HFFc6 (cell line): Measurements from ENCODE around the gene MAPKAPK3. TPM values are rescaled to one million over a fixed set of nuclear protein-coding genes. Genes with fewer than 3 reads are reported as not detected.

Source experiments
- DNase-seq: peaks from one replicate; pipeline ENCODE4 v3.0.0-alpha.2; 2018
- H3K27ac Mint-ChIP-seq: 2 replicates; pipeline ENCODE4 v1.8.0; 2020; ENCODE audit warnings: mild to moderate bottlenecking, mixed read lengths
- H3K27me3 Mint-ChIP-seq: 2 replicates; pipeline ENCODE4 v1.8.0; 2021; ENCODE audit warnings: mild to moderate bottlenecking, moderate library complexity, mixed read lengths; ENCODE audit not compliant: insufficient read depth
- H3K36me3 Mint-ChIP-seq: 2 replicates; pipeline ENCODE4 v1.8.0; 2021; ENCODE audit warnings: low read depth, mixed read lengths
- H3K4me1 Mint-ChIP-seq: 2 replicates; pipeline ENCODE4 v1.8.0; 2020; ENCODE audit warnings: low read depth, mixed read lengths
- H3K4me3 Mint-ChIP-seq: 2 replicates; pipeline ENCODE4 v1.8.0; 2020; ENCODE audit warnings: mild to moderate bottlenecking, moderate library complexity, mixed read lengths
- H3K9me3 Mint-ChIP-seq: 2 replicates; pipeline ENCODE4 v1.8.0; 2020; ENCODE audit warnings: mild to moderate bottlenecking, mixed read lengths
- total RNA-seq, 6 experiments: library from RNA; stranded (reverse); fragmentation: NEBNext Ultra II Directional; extraction: Animal tissue kit (Norgen Biotek cat#: 25700); gene quantifications; 2 replicates in 1 of 6; 3 replicates in 5 of 6; pipeline ENCODE4 v1.2.3, GENCODE V29; 2021
- TF ChIP-seq, protein P1 (sequence below): fragments of 200-600 bp; sonication (generic); IDR thresholded peaks from 2 replicates; pipeline ENCODE4 v1.5.0; 2021; ENCODE audit warnings: antibody characterized with exemption, mild to moderate bottlenecking

The MAPKAPK3 gene
- total RNA-seq, 6 experiments from 2014 or later: 60.5 to 65.5 (median 62.8) TPM

DNA sequence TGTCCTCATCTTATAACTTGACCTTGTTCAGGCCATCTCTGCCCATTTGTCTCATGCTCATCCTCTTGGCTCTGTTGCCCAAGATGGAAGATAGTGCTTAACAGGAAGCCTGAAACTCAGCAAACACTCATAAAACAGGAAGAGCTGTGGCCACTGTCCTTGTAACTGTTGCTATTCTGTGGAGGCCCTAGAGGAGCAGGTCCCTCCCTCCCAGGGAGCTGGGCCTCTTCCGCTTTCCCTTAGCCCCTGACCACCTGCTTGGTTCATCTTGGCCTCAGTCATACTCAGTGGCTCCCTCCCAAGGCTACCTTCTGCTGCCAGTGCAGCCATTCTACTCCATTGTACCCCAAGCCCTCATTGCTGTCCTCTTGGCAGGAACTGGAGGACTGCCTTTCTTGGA lies 3.5 kb downstream of the MAPKAPK3 start:
- Mint-ChIP-seq H3K9me3 (no peaks in the 10 kb centered on the region), H3K27ac (peak overlapping the region; percentile 47), H3K27me3 (no peaks in the 10 kb centered on the region; the same call in 1 of the 2 replicates), H3K36me3 (peaks cover 26% of the 10 kb centered on the region), H3K4me1 (peaks cover 61% of the 10 kb centered on the region), H3K4me3 (no peak overlapping the region)
- TF ChIP-seq, protein P1, sequence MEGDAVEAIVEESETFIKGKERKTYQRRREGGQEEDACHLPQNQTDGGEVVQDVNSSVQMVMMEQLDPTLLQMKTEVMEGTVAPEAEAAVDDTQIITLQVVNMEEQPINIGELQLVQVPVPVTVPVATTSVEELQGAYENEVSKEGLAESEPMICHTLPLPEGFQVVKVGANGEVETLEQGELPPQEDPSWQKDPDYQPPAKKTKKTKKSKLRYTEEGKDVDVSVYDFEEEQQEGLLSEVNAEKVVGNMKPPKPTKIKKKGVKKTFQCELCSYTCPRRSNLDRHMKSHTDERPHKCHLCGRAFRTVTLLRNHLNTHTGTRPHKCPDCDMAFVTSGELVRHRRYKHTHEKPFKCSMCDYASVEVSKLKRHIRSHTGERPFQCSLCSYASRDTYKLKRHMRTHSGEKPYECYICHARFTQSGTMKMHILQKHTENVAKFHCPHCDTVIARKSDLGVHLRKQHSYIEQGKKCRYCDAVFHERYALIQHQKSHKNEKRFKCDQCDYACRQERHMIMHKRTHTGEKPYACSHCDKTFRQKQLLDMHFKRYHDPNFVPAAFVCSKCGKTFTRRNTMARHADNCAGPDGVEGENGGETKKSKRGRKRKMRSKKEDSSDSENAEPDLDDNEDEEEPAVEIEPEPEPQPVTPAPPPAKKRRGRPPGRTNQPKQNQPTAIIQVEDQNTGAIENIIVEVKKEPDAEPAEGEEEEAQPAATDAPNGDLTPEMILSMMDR: peak; percentile 36; the same call in 1 of the 2 replicates
- DNase-seq: no peak

DNA sequence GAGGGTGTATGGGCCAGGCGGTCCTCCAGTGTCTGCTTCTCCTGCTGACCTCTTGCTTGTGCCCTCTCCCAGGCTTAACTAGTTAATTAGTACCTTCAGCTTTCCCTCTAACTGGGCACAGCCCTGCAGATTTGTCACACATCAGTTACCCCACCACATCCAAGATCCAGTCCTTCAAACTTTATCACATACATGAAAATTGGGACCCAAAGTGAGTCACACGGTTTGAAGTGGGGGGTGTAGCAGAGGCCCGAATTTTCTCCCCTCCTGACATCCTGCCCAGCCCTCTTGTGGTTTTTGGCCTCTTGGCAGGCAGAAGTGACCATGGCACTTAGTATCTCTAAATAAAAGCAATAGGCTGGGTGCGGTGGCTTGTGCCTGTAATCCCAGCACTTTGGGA lies 3.9 kb downstream of the MAPKAPK3 start:
- H3K4me3 Mint-ChIP-seq: no peak overlapping the region

DNA sequence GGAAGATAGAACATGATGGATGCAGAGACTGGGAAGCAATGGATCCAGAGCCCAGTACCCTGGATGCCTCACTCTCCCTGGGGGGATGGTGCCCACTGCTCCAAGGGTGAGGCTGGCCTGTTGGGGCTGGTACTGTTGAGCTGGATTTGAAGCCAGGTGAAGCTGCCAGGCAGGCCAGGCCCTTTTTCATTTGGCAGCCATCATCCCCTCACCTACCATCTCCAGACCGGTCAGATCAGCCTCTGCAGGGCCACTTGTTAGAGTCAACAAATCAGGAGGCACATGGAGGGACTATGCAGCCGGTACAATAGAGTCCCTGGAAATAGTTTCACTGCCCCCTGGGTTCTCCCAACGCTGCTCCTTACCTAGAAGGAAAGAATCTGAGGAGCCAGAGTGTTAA lies 5.9 kb downstream of the MAPKAPK3 start:
- TF ChIP-seq, protein P1: no peak
- H3K27ac Mint-ChIP-seq: no peak overlapping the region; the same call in 1 of the 2 replicates
- H3K27me3 Mint-ChIP-seq: no peaks in the 10 kb centered on the region; the same call in 1 of the 2 replicates
- H3K9me3 Mint-ChIP-seq: no peaks in the 10 kb centered on the region
- no peak overlapping the region for H3K4me3 Mint-ChIP-seq
- no peak for DNase-seq
- H3K36me3 Mint-ChIP-seq: peaks cover 26% of the 10 kb centered on the region
- H3K4me1 Mint-ChIP-seq: peaks cover 72% of the 10 kb centered on the region

More for the DNA sequence above, 3.9 kb downstream of the MAPKAPK3 start:
- Mint-ChIP-seq H3K4me1 (peaks cover 64% of the 10 kb centered on the region), H3K27me3 (no peaks in the 10 kb centered on the region; the same call in 1 of the 2 replicates), H3K9me3 (no peaks in the 10 kb centered on the region), H3K27ac (peak overlapping the region; percentile 47), H3K36me3 (peaks cover 26% of the 10 kb centered on the region)
- no peak for DNase-seq
- TF ChIP-seq, protein P1: no peak; the same call in 1 of the 2 replicates

DNA sequence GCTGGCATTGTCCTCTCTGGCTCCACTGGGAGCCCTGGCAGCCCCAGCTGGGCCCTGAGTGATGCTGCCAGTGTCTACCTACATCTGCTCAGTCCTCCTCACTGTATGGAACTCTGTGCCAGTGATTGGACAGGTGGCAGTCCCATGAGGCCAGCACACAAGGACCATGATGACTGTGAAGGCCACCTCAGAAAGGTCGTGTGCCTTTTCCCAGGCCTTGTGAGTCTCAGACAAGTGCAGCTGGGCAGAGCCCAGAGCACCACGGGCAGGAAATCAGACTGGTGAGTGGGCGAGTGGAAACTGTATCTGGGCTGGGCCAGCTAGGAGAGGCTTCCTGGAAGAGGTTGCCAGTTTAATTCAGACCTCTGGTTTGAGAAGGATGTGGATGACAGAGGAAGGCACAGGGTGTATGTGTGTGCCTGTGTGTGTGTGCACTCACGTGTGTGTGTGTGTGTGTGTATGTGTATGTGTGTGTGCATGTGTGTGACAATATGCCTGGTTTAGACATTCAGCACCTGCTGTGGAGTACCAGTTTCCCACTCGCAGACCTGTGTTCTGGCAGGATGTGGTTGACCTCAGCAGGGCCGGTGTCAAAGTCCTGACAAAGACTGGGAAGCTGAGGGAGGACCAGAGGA lies 7.0 kb downstream of the MAPKAPK3 start:
- H3K27ac Mint-ChIP-seq: peak overlapping the region; percentile 73
- no peak for DNase-seq
- H3K4me1 Mint-ChIP-seq: peaks cover 72% of the 10 kb centered on the region
- no peaks in the 10 kb centered on the region; the same call in 1 of the 2 replicates for H3K27me3 Mint-ChIP-seq
- TF ChIP-seq, protein P1: no peak
- no peaks in the 10 kb centered on the region for H3K9me3 Mint-ChIP-seq
- H3K4me3 Mint-ChIP-seq: peak overlapping the region; percentile 27; the same call in 1 of the 2 replicates
- H3K36me3 Mint-ChIP-seq: peaks cover 25% of the 10 kb centered on the region

DNA sequence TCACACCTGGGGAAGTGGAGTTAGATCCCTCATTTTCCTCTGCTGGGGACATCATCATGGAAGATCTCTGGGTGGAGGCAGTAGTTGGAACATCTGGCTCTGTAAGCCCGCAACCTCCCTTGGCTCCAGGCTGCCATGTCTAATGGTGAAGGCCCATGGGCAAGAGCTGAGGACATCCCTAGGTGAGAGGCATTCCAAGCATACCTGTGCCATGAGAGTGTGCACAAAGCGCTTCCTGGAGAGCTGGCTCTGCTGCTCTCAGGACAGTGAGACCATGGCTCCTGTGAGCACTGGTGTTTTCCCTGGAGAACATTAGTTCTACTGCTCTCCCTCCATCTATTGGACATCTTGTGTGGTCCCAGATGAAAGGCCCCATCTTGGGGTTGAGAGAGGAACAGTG lies 7.7 kb downstream of the MAPKAPK3 start:
- Mint-ChIP-seq H3K27me3 (no peaks in the 10 kb centered on the region; the same call in 1 of the 2 replicates), H3K4me1 (peaks cover 66% of the 10 kb centered on the region), H3K9me3 (no peaks in the 10 kb centered on the region), H3K27ac (peak overlapping the region; percentile 73), H3K4me3 (peak overlapping the region; percentile 27; the same call in 1 of the 2 replicates), H3K36me3 (peaks cover 22% of the 10 kb centered on the region)
- DNase-seq: no peak
- TF ChIP-seq, protein P1: no peak
